Epithelial cell of esophagus (primary cell): ENCODE data around the gene TLE3.
A peak's percentile ranks its signal among the peaks of the same experiment; 100 is the strongest.

ENCODE experiments used
- DNase-seq: peaks from one replicate; pipeline ENCODE4 v3.0.0; 2010; ENCODE audit warnings: low read depth
- H3K4me3 ChIP-seq: 2 replicates; pipeline ENCODE4 v1.5.1; 2011; ENCODE audit warnings: mild to moderate bottlenecking, low read length, control low read depth
- CTCF ChIP-seq: IDR thresholded peaks from 2 replicates; pipeline ENCODE4 v1.5.1; 2011; ENCODE audit warnings: low read depth, mild to moderate bottlenecking, low read length, control low read depth, inconsistent platforms; ENCODE audit not compliant: insufficient read depth; ENCODE audit errors: missing control alignments

Gene TLE3

GRCh38 chr15:70098461-70099166 lies 897 bp upstream of the TLE3 start:
- peak overlapping the region; percentile 53 for H3K4me3 ChIP-seq
- peak; percentile 20 for DNase-seq

GRCh38 chr15:70098153-70098460 lies 390 bp upstream of the TLE3 start:
- TF ChIP-seq CTCF = no peak
- H3K4me3 ChIP-seq = peak overlapping the region; percentile 53
- DNase-seq = no peak

More at GRCh38 chr15:70098461-70099166, 897 bp upstream of the TLE3 start:
- no peak for TF ChIP-seq CTCF

GRCh38 chr15:70097063-70097320 lies 725 bp downstream of the TLE3 start:
- no peak for DNase-seq
- no peak for TF ChIP-seq CTCF
- peak overlapping the region; percentile 76 for H3K4me3 ChIP-seq

GRCh38 chr15:70096215-70097062 lies 1.3 kb downstream of the TLE3 start:
- DNase-seq = peak; percentile 72
- peak overlapping the region; percentile 76 for H3K4me3 ChIP-seq
- no peak for TF ChIP-seq CTCF

GRCh38 chr15:70095408-70096214 lies 2.1 kb downstream of the TLE3 start:
- no peak for TF ChIP-seq CTCF
- peak; percentile 29 for DNase-seq
- H3K4me3 ChIP-seq = peak overlapping the region; percentile 76

- no peak for DNase-seq
Observed at GRCh38 chr15:70094690-70095311, 2.9 kb downstream of the TLE3 start.

More at GRCh38 chr15:70094690-70095311, 2.9 kb downstream of the TLE3 start:
- no peak for TF ChIP-seq CTCF
- peak overlapping the region; percentile 76 for H3K4me3 ChIP-seq
